DND-41 (cell line): ENCODE data around the gene AGMO.

Experiments used
- EZH2 ChIP-seq: IDR thresholded peaks from 3 replicates; pipeline ENCODE4 v1.6.1; 2012; ENCODE audit warnings: borderline replicate concordance, low read depth, mild to moderate bottlenecking, moderate library complexity, low read length, inconsistent platforms; ENCODE audit not compliant: severe bottlenecking
- TF ChIP-seq, protein P1 (sequence below): IDR thresholded peaks from 2 replicates; pipeline ENCODE4 v1.5.1; 2012; ENCODE audit warnings: borderline replicate concordance, low read length, moderate library complexity, mild to moderate bottlenecking; ENCODE audit not compliant: poor library complexity, severe bottlenecking; ENCODE audit errors: extremely low read depth

DNA sequence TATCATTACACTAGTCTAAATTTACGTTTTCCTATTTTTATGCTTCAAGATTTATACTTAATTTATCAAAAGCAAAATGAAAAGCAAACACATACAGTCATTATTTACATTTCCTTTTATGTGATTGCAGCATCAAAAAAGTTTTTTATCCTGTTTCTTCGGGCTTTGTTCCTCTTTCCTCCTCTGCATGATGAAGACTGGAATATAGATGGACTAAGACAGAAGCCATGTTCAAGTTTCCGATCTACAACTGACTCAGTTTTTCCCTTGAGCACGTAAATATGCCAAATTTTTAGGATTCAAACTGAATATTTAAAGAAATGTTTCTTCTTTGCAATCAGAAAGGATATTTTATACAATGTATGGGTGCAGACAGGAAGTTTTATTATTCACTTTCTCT is 385.7 kb downstream of the AGMO start:
- TF ChIP-seq EZH2: no peak
- TF ChIP-seq, protein P1, sequence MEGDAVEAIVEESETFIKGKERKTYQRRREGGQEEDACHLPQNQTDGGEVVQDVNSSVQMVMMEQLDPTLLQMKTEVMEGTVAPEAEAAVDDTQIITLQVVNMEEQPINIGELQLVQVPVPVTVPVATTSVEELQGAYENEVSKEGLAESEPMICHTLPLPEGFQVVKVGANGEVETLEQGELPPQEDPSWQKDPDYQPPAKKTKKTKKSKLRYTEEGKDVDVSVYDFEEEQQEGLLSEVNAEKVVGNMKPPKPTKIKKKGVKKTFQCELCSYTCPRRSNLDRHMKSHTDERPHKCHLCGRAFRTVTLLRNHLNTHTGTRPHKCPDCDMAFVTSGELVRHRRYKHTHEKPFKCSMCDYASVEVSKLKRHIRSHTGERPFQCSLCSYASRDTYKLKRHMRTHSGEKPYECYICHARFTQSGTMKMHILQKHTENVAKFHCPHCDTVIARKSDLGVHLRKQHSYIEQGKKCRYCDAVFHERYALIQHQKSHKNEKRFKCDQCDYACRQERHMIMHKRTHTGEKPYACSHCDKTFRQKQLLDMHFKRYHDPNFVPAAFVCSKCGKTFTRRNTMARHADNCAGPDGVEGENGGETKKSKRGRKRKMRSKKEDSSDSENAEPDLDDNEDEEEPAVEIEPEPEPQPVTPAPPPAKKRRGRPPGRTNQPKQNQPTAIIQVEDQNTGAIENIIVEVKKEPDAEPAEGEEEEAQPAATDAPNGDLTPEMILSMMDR: no peak
